NCI-H146 treated with DMSO at 0.1 percent for 48 hours (cell line): ENCODE data around the gene CDC42EP5.

Experiments
- DNase-seq: peaks from one replicate; lab custom pipeline; 2025; ENCODE audit not compliant: unreplicated experiment; lab: John Stamatoyannopoulos, UW

The CDC42EP5 gene

GRCh38 chr19:54428323-54429175, 44.5 kb downstream of the CDC42EP5 start:
- no peak for DNase-seq

- DNase-seq, result no peak
Measured at GRCh38 chr19:54427586-54427985, 45.5 kb downstream of the CDC42EP5 start.

GRCh38 chr19:54426291-54426931, 46.7 kb downstream of the CDC42EP5 start:
- no peak for DNase-seq

- DNase-seq, result no peak
Measured at GRCh38 chr19:54425382-54425723, 47.7 kb downstream of the CDC42EP5 start.

- no peak for DNase-seq
Measured at GRCh38 chr19:54424660-54425381, 48.3 kb downstream of the CDC42EP5 start.

GRCh38 chr19:54424201-54424600, 48.9 kb downstream of the CDC42EP5 start:
- DNase-seq, result no peak

GRCh38 chr19:54422136-54422535, 51.0 kb downstream of the CDC42EP5 start:
- DNase-seq, result peak; percentile 47

- DNase-seq, result no peak
Measured at GRCh38 chr19:54421521-54421920, 51.6 kb downstream of the CDC42EP5 start.

- no peak for DNase-seq
Measured at GRCh38 chr19:54421169-54421516, 52.0 kb downstream of the CDC42EP5 start.

GRCh38 chr19:54420383-54421168, 52.5 kb downstream of the CDC42EP5 start:
- no peak for DNase-seq

- no peak for DNase-seq
Measured at GRCh38 chr19:54420068-54420382, 53.1 kb downstream of the CDC42EP5 start.

- DNase-seq, result no peak
Measured at GRCh38 chr19:54418930-54419800, 53.9 kb downstream of the CDC42EP5 start.

GRCh38 chr19:54418030-54418929, 54.8 kb downstream of the CDC42EP5 start:
- no peak for DNase-seq

- DNase-seq, result no peak
Measured at GRCh38 chr19:54416695-54417491, 56.2 kb downstream of the CDC42EP5 start.

- DNase-seq, result no peak
Measured at GRCh38 chr19:54415901-54416673, 57.0 kb downstream of the CDC42EP5 start.

GRCh38 chr19:54415208-54415900, 57.7 kb downstream of the CDC42EP5 start, which contains the start of gene TTYH1:
TTYH1 (plus strand) TSS chr19:54415464; CDS start chr19:54415553, 89 bp downstream.
- DNase-seq, result no peak
